Measurements from ENCODE around the gene SCRN3. TPM values are rescaled to one million over a fixed set of nuclear protein-coding genes. Genes with fewer than 3 reads are reported as not detected.
"Not testable (repeated sequence)": the region's sequence is repeated elsewhere in the genome, so short reads cannot be mapped to it uniquely, and the experiment has no call there.

SCRN3 gene
- total and polyA plus RNA-seq, 2 experiments from 2014 or later = 8.1 to 12.3 TPM

DNA sequence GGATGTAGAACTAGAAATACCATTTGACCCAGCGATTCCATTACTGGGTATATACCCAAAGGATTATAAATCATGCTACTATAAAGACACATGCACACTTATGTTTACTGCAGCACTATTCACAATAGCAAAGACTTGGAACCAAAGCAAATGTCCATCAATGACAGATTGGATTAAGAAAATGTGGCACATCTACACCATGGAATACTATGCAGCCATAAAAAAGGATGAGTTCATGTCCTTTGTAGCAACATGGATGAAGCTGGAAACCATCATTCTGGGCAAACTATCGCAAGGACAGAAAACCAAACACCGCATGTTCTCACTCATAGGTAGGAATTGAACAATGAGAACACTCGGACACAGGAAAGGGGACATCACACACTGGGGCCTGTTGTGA lies 35.9 kb upstream of the SCRN3 start:
- H3K27me3 Mint-ChIP-seq (ENCODE audit: insufficient read depth, low read depth, poor library complexity); H3K4me1 Mint-ChIP-seq; H4K20me1 ChIP-seq (replicated peaks; ENCODE audit: insufficient read depth); H3K27ac Mint-ChIP-seq; H3K27me3 ChIP-seq (ENCODE audit: insufficient read depth); DNase-seq (ENCODE audit: low spot score); H3K9me2 ChIP-seq (ENCODE audit: insufficient read depth); H3K4me1 ChIP-seq (ENCODE audit: insufficient read depth); ATAC-seq; H3K4me2 ChIP-seq; H2AFZ ChIP-seq; H3F3A ChIP-seq (replicated peaks; ENCODE audit: low read depth); H3K4me3 Mint-ChIP-seq; H3K27ac ChIP-seq (ENCODE audit: low read depth); H3K36me3 ChIP-seq (ENCODE audit: insufficient read depth); H3K4me3 ChIP-seq; H3K79me2 ChIP-seq (replicated peaks; ENCODE audit: insufficient read depth): not testable (repeated sequence)
- peaks cover 26% of the 10 kb centered on the region for H3K36me3 Mint-ChIP-seq (ENCODE audit: low read depth)
- peaks cover 19% of the 10 kb centered on the region for H3K9me3 Mint-ChIP-seq

DNA sequence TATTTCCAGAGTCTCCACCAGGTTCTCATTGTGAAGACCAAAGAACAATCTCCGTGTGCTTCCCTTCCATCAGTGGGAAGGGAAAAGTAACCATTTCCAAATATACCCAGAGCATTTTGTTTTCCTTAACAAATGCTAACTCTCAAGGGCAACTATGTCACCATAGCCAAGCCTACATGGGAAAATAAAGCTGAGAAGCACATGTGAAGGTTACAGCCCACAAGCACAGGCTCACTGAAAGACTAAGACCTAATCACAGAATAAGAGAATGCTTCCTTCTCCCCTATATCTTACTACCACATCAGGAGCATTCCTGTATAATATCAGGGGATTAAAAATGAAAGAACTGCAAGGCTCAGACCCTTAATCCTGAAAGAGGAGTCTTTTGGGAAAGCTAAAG lies 32.6 kb upstream of the SCRN3 start:
- H3K4me1 Mint-ChIP-seq = no peaks in the 10 kb centered on the region
- H3K36me3 Mint-ChIP-seq (ENCODE audit: low read depth) = peaks cover 44% of the 10 kb centered on the region
- no peak overlapping the region for H3K27ac ChIP-seq (ENCODE audit: low read depth)
- no peaks in the 10 kb centered on the region for H3F3A ChIP-seq (replicated peaks; ENCODE audit: low read depth)
- H3K36me3 ChIP-seq (ENCODE audit: insufficient read depth) = peaks cover 15% of the 10 kb centered on the region; the same call in 1 of the 2 replicates
- no peaks in the 10 kb centered on the region for H3K27me3 ChIP-seq (ENCODE audit: insufficient read depth)
- peaks cover 27% of the 10 kb centered on the region for H3K9me3 Mint-ChIP-seq
- ATAC-seq (no peak), DNase-seq (ENCODE audit: low spot score) (no peak)
- no peaks in the 10 kb centered on the region for H3K4me1 ChIP-seq (ENCODE audit: insufficient read depth)
- no peak overlapping the region for H2AFZ ChIP-seq
- no peak overlapping the region for H3K4me3 Mint-ChIP-seq
- no peaks in the 10 kb centered on the region for H3K9me2 ChIP-seq (ENCODE audit: insufficient read depth)
- H3K4me3 ChIP-seq = no peak overlapping the region
- peaks cover 3% of the 10 kb centered on the region for H3K27me3 Mint-ChIP-seq (ENCODE audit: insufficient read depth, low read depth, poor library complexity)
- H3K27ac Mint-ChIP-seq = no peak overlapping the region
- no peaks in the 10 kb centered on the region for H3K79me2 ChIP-seq (replicated peaks; ENCODE audit: insufficient read depth)
- no peaks in the 10 kb centered on the region for H4K20me1 ChIP-seq (replicated peaks; ENCODE audit: insufficient read depth)
- no peak overlapping the region for H3K4me2 ChIP-seq
- TF ChIP-seq EZH2phosphoT487 (IDR thresholded peaks at IDR 0.05; ENCODE audit: unreplicated experiment) (no peak), EZH2 (IDR thresholded peaks at IDR 0.05; ENCODE audit: low read depth, unreplicated experiment) (no peak), ZNF462 (CRISPR knock-in tag; IDR thresholded peaks at IDR 0.05) (no peak), ZNF114 (CRISPR knock-in tag; IDR thresholded peaks at IDR 0.05) (no peak), NANOG (IDR thresholded peaks at IDR 0.05; ENCODE audit: borderline replicate concordance) (no peak), POLR2AphosphoS5 (IDR thresholded peaks at IDR 0.05; ENCODE audit: low read depth) (no peak), CREB1 (CRISPR knock-in tag; IDR thresholded peaks at IDR 0.05; ENCODE audit: low read depth) (no peak)
- TF ChIP-seq, protein P1, sequence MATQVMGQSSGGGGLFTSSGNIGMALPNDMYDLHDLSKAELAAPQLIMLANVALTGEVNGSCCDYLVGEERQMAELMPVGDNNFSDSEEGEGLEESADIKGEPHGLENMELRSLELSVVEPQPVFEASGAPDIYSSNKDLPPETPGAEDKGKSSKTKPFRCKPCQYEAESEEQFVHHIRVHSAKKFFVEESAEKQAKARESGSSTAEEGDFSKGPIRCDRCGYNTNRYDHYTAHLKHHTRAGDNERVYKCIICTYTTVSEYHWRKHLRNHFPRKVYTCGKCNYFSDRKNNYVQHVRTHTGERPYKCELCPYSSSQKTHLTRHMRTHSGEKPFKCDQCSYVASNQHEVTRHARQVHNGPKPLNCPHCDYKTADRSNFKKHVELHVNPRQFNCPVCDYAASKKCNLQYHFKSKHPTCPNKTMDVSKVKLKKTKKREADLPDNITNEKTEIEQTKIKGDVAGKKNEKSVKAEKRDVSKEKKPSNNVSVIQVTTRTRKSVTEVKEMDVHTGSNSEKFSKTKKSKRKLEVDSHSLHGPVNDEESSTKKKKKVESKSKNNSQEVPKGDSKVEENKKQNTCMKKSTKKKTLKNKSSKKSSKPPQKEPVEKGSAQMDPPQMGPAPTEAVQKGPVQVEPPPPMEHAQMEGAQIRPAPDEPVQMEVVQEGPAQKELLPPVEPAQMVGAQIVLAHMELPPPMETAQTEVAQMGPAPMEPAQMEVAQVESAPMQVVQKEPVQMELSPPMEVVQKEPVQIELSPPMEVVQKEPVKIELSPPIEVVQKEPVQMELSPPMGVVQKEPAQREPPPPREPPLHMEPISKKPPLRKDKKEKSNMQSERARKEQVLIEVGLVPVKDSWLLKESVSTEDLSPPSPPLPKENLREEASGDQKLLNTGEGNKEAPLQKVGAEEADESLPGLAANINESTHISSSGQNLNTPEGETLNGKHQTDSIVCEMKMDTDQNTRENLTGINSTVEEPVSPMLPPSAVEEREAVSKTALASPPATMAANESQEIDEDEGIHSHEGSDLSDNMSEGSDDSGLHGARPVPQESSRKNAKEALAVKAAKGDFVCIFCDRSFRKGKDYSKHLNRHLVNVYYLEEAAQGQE (IDR thresholded peaks at IDR 0.05; ENCODE audit: unreplicated experiment) = no peak
- TF ChIP-seq, protein P2, sequence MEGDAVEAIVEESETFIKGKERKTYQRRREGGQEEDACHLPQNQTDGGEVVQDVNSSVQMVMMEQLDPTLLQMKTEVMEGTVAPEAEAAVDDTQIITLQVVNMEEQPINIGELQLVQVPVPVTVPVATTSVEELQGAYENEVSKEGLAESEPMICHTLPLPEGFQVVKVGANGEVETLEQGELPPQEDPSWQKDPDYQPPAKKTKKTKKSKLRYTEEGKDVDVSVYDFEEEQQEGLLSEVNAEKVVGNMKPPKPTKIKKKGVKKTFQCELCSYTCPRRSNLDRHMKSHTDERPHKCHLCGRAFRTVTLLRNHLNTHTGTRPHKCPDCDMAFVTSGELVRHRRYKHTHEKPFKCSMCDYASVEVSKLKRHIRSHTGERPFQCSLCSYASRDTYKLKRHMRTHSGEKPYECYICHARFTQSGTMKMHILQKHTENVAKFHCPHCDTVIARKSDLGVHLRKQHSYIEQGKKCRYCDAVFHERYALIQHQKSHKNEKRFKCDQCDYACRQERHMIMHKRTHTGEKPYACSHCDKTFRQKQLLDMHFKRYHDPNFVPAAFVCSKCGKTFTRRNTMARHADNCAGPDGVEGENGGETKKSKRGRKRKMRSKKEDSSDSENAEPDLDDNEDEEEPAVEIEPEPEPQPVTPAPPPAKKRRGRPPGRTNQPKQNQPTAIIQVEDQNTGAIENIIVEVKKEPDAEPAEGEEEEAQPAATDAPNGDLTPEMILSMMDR (conservative IDR thresholded peaks at IDR 0.05; ENCODE audit: low read depth in 2 of 2) = no peak
- TF ChIP-seq, protein P3, sequence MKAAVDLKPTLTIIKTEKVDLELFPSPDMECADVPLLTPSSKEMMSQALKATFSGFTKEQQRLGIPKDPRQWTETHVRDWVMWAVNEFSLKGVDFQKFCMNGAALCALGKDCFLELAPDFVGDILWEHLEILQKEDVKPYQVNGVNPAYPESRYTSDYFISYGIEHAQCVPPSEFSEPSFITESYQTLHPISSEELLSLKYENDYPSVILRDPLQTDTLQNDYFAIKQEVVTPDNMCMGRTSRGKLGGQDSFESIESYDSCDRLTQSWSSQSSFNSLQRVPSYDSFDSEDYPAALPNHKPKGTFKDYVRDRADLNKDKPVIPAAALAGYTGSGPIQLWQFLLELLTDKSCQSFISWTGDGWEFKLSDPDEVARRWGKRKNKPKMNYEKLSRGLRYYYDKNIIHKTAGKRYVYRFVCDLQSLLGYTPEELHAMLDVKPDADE (IDR thresholded peaks at IDR 0.05) = no peak
